ENCODE measurements around the gene OOSP2.
"Not testable (repeated sequence)": the region's sequence is repeated elsewhere in the genome, so short reads cannot be mapped to it uniquely, and the experiment has no call there.

Gene OOSP2

GRCh38 chr11:60040109-60040508 lies at the start of gene OOSP2:
Gene OOSP2 (plus strand): TSS chr11:60040409. CDS start chr11:60040460, 51 bp downstream.
- in situ Hi-C loops (cut with MboI; ENCODE audit: low sequenced_read_pairs) = no loop called here

- in situ Hi-C loops (cut with MboI; ENCODE audit: low sequenced_read_pairs) = no loop called here
These were observed 49.8 kb upstream of the OOSP2 start for GRCh38 chr11:59990421-59990820.

DNA sequence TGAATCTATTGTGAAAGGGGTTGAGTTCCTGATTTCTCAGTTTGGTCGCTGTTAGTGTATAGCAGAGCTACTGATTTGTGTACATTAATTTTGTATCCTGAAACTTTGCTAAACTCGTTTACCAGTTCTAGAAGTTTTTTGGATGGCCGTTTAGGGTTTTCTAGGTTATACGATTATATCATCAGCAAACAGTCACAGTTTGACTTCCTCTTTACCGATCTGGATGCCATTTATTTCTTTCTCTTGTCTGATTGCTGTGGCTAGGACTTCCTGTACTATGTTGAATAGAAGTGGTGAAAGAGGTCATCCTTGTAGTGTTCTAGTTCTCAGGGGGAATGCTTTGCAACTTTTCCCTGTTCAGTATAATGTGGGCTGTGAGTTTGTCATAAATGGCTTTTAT lies 47.8 kb upstream of the OOSP2 start:
- in situ Hi-C loops (cut with MboI; ENCODE audit: low sequenced_read_pairs) = no loop called here

- in situ Hi-C loops (cut with MboI; ENCODE audit: low sequenced_read_pairs) = no loop called here
These were observed 42.4 kb upstream of the OOSP2 start for GRCh38 chr11:59997800-59998199.

DNA sequence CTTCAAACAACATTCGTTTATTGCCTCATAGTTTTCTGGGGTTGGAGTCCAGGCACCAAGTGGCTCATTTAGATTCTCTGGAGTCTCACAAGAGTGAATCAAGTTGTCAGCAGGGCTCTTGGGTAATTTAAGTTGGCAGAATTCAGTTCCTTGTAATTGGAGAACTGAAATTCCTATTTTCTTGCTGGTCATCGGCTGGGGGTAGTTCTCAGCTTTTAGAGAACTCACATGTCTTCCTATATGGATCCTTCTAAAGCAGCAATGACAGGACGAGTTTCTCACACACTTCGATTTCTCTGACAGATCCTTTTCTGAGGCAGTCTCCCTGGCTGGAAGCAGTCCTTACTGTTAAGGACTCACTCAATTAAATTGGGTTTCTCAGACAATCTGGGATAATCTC lies 40.5 kb upstream of the OOSP2 start:
- in situ Hi-C loops (cut with MboI; ENCODE audit: low sequenced_read_pairs) = no loop called here

DNA sequence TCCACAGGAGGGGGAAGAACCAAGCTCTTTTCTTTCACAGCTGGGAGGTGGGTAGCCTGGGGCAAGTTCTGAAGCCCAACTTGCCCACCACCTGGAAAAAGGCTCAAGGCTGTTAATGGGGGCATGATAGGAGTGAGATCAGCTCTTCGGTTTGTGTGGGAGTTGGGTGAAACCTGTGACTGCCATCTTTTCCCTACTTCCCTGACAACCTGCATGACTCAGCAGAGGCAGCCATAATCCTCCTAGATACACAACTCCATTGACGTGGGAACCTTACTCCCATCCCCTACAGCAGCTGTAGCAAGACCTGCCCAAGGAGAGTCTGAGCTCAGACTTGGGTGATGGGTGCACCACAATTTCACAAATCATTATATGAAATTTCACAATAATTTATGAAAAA lies 36.5 kb upstream of the OOSP2 start:
- in situ Hi-C loops (cut with MboI; ENCODE audit: low sequenced_read_pairs) = no loop called here

DNA sequence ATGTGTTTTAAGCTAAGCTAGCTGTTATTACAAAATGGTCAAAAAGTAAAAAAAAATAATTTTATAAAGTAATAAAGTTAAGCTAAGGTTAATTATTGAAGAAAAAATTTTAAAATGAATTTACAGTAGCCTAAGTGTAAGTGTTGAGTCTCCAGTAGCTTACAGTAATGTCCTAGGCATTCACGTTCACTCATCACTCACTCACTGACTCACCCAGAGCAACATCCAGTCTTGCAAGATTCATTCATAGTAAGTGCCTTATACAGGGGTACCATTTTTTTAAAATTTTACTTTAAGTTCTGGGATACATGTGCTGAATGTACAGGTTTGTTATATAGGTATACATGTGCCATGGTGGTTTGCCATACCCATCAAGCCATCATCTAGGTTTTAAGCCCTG lies 34.8 kb upstream of the OOSP2 start:
- in situ Hi-C loops (cut with MboI; ENCODE audit: low sequenced_read_pairs) = no loop called here

DNA sequence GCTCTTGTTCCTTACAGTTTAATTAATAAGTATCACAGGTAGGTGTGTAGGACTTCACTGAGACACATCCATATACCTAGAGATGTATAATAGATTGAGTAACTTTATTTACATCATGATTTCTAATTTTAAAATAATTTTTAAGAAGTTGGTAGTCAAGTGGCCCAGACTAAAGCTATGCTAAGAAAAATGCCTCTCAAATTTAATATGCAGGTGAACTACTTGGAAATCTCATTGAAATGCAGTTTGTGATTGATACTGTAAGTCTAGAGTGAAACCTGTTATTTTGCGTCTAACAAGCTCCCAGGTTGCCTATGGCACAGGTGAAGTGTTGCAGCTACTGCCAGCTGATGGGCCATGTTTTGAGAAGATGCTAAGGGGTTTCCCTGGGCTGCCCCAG lies 23.3 kb upstream of the OOSP2 start, which contains the start of gene OOSP4B:
Gene OOSP4B, plus strand, starts transcription at position 301 of the 400 bp plus-strand sequence.
- in situ Hi-C loops (cut with MboI; ENCODE audit: low sequenced_read_pairs) = no loop called here

DNA sequence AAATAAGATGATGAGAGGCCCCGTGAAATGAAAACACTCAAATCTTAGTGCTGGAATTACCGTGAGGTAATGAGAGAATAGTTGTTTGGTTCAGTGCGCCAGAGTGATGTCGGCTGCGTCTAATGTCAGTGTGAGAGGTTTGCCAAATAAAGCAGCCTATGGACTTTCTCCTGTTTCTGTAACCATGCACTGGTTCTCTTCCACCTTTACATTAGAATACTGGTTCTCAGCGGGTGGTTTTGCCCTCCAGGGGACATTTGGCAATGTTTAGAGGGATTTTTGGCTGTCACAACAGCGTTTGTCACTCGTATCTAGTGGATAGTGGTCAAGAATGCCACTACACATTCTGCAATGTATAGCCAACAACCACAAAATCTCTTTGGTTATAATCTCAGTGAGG lies 22.2 kb upstream of the OOSP2 start:
- in situ Hi-C loops (cut with MboI; ENCODE audit: low sequenced_read_pairs) = no loop called here

GRCh38 chr11:60020376-60020775 lies 19.8 kb upstream of the OOSP2 start:
- in situ Hi-C loops (cut with MboI; ENCODE audit: low sequenced_read_pairs) = not testable (repeated sequence)

- in situ Hi-C loops (cut with MboI; ENCODE audit: low sequenced_read_pairs) = no loop called here
These were observed 11.1 kb upstream of the OOSP2 start for GRCh38 chr11:60029015-60029632.

GRCh38 chr11:60050422-60050821 lies 10.2 kb downstream of the OOSP2 start:
- in situ Hi-C loops (cut with MboI; ENCODE audit: low sequenced_read_pairs) = not testable (repeated sequence)

- in situ Hi-C loops (cut with MboI; ENCODE audit: low sequenced_read_pairs) = not testable (repeated sequence)
These were observed 10.6 kb downstream of the OOSP2 start for GRCh38 chr11:60050839-60051238.

GRCh38 chr11:60056349-60056969 lies 16.2 kb downstream of the OOSP2 start, which contains the start of gene MS4A3:
Gene MS4A3 (plus strand): TSS chr11:60056665. CDS start chr11:60061161, 4,496 bp downstream.
- in situ Hi-C loops (cut with MboI; ENCODE audit: low sequenced_read_pairs) = no loop called here

DNA sequence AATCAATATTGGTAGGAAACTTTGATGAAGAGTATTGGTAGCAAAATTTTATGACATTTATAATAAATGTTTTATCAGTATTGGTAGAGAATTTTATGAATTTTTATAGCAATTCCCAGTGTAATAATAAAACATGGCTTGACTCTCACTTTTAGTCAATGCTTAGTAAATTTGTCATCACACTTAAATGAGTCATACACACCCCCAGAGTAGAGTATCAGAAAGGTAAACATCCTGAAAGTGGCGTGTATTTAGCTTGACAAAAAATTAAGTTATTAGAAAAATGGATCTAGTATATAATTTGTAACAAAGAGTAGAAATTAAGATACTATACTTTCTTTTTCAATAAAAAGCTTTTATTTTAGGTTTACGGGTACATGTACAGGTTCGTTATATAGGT lies 18.8 kb downstream of the OOSP2 start:
- in situ Hi-C loops (cut with MboI; ENCODE audit: low sequenced_read_pairs) = no loop called here

- in situ Hi-C loops (cut with MboI; ENCODE audit: low sequenced_read_pairs) = no loop called here
These were observed 19.5 kb downstream of the OOSP2 start for GRCh38 chr11:60059521-60060240.

DNA sequence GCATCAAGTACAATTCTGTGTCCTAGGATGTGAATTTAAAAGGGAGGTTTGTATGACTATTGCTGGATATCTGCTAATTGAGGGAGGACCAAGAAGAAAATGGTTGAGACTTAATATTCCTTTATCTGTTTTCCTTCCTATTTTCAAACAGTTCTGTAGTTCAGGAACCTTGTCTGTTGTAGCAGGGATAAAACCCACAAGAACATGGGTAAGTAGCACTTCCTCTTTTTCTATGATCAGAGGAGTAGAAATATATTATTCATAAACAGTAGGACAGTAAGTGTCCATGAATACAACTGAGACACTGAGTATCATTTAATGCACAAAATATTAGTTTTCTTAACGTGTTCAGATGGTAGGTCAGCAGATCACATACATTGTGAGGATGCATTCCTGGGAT lies 23.9 kb downstream of the OOSP2 start:
- in situ Hi-C loops (cut with MboI; ENCODE audit: low sequenced_read_pairs) = no loop called here

GRCh38 chr11:60065801-60066200 lies 25.6 kb downstream of the OOSP2 start:
- in situ Hi-C loops (cut with MboI; ENCODE audit: low sequenced_read_pairs) = no loop called here

- in situ Hi-C loops (cut with MboI; ENCODE audit: low sequenced_read_pairs) = no loop called here
These were observed 29.2 kb downstream of the OOSP2 start for GRCh38 chr11:60069450-60069849.

DNA sequence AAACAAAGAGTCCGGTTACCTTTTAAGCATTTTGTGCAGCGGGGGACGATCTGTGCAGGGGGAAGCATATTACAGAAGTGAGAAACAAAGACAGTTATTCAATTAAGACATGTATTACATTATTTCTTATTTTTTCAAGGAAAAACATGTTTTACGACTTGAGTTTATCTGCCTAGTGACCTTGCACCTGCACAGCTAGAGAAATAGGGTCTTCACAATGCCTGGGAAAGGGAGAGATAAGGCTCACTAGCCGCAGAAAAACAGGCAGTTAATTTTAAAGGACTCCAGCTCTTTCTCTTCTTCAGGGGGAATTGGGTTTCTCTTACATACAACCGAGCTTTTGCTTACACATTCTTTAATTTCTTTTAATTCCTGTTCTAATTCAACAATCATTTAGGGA lies 31.4 kb downstream of the OOSP2 start:
- in situ Hi-C loops (cut with MboI; ENCODE audit: low sequenced_read_pairs) = not testable (repeated sequence)

GRCh38 chr11:60077216-60077817 lies 37.1 kb downstream of the OOSP2 start:
- in situ Hi-C loops (cut with MboI; ENCODE audit: low sequenced_read_pairs) = no loop called here

DNA sequence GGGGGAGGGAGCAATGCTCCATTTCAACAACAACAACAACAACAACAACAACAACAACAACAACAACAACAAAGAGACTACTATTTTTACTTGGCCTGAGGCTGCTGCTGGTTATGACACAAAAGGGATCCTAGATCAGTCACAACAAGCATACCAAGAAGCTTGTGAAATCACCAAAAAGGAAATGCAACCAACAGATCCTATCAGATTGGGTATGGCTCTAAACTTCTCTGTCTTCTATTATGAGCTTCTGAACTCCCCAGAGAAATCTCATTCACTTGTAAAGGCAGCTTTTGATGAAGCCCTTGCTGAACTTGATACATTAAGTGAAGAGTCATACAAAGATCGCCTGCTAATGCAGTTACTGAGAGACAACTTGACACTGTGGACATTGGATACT lies 37.8 kb downstream of the OOSP2 start:
- in situ Hi-C loops (cut with MboI; ENCODE audit: low sequenced_read_pairs) = no loop called here

Measured in HL-60/S4 treated with retinoic acid at 250 ng/mL for 4 days and 3 days (cell line).